Vagina (tissue), 2 donors: ENCODE measurements around the gene C9orf72.

ENCODE experiments used
- POLR2AphosphoS5 ChIP-seq, 2 donors: sonication (generic); formaldehyde crosslinking; IDR thresholded peaks; one replicate each; pipeline ENCODE4 v1.9.0; 2017; ENCODE audit warnings: antibody characterized with exemption in 2 of 2, mild to moderate bottlenecking in 2 of 2, low read depth in 1 of 2; ENCODE audit not compliant: insufficient read depth in 1 of 2
- TF ChIP-seq, protein P1 (sequence below), 3 experiments: fragments of 450-650 bp in 2 of 3; fragments of 200-600 bp in 1 of 3; sonication (generic) in 1 of 3; IDR thresholded peaks; one replicate each; pipeline ENCODE4 v1.5.1; 2017 to 2019; ENCODE audit warnings: antibody characterized with exemption in 3 of 3, mild to moderate bottlenecking in 2 of 3, moderate library complexity in 2 of 3

DNA sequence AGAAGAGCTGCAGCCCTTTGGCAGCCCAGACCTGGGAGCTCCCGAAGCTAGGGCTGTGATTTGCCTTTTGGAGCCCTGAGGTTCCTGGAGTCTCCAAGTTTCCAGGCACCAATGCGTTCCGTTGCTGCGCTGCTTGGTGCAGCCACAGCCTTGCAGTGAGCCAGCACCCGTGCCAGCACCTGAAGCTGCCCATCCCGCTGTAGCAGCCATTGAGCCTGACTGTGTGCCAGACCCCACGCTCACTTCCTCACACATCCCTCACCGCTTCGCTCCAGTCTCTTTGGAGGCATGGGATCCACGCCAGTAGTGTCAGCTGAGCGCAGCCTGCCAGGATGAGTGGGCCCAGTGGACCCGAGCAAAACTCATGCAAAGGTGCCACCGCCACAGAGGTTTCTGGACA, 22.5 kb upstream of the C9orf72 start:
- TF ChIP-seq, protein P1, sequence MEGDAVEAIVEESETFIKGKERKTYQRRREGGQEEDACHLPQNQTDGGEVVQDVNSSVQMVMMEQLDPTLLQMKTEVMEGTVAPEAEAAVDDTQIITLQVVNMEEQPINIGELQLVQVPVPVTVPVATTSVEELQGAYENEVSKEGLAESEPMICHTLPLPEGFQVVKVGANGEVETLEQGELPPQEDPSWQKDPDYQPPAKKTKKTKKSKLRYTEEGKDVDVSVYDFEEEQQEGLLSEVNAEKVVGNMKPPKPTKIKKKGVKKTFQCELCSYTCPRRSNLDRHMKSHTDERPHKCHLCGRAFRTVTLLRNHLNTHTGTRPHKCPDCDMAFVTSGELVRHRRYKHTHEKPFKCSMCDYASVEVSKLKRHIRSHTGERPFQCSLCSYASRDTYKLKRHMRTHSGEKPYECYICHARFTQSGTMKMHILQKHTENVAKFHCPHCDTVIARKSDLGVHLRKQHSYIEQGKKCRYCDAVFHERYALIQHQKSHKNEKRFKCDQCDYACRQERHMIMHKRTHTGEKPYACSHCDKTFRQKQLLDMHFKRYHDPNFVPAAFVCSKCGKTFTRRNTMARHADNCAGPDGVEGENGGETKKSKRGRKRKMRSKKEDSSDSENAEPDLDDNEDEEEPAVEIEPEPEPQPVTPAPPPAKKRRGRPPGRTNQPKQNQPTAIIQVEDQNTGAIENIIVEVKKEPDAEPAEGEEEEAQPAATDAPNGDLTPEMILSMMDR (IDR thresholded peaks at IDR 0.05) = no peak
- no peak for TF ChIP-seq POLR2AphosphoS5 (IDR thresholded peaks at IDR 0.05; ENCODE audit: insufficient read depth in 1 of 2, low read depth in 1 of 2)
